ENCODE data around the gene HOXC11.
A peak's percentile ranks its signal among the peaks of the same experiment; 100 is the strongest.

Gene HOXC11

GRCh38 chr12:53975479-53976152 lies 2.7 kb downstream of the HOXC11 start:
- DNase-seq, result no peak

- no peak for DNase-seq
Measured at GRCh38 chr12:53976172-53976822, 3.4 kb downstream of the HOXC11 start.

GRCh38 chr12:53976823-53977595 lies 4.1 kb downstream of the HOXC11 start:
- DNase-seq, result no peak

- no peak for DNase-seq
Measured at GRCh38 chr12:53977596-53978445, 4.9 kb downstream of the HOXC11 start.

- no peak for DNase-seq
Measured at GRCh38 chr12:53978477-53979356, 5.8 kb downstream of the HOXC11 start.

GRCh38 chr12:53980104-53980801 lies 7.3 kb downstream of the HOXC11 start:
- no peak for DNase-seq

- DNase-seq, result no peak
Measured at GRCh38 chr12:53980802-53981496, 8.0 kb downstream of the HOXC11 start.

- DNase-seq, result no peak
Measured at GRCh38 chr12:53981634-53982565, 9.0 kb downstream of the HOXC11 start.

- no peak for DNase-seq
Measured at GRCh38 chr12:53982648-53983567, 10.0 kb downstream of the HOXC11 start.

GRCh38 chr12:53983568-53983949 lies 10.6 kb downstream of the HOXC11 start:
- no peak for DNase-seq

- no peak for DNase-seq
Measured at GRCh38 chr12:53983950-53984572, 11.1 kb downstream of the HOXC11 start.

GRCh38 chr12:53984901-53985691 lies 12.2 kb downstream of the HOXC11 start, which contains the start of gene HOXC10:
Gene HOXC10 (plus strand): TSS chr12:53985146. CDS start chr12:53985260, 114 bp downstream.
- DNase-seq, result peak; percentile 72

GRCh38 chr12:53985692-53985993 lies 12.7 kb downstream of the HOXC11 start:
- no peak for DNase-seq

- no peak for DNase-seq
Measured at GRCh38 chr12:53985994-53986685, 13.2 kb downstream of the HOXC11 start.

GRCh38 chr12:53986686-53987483 lies 14.0 kb downstream of the HOXC11 start:
- no peak for DNase-seq

Measured in NCI-H2227 treated with DMSO at 0.1 percent for 48 hours (cell line).